HFFc6 (cell line): ENCODE measurements around the gene KSR2. TPM values are rescaled to one million over a fixed set of nuclear protein-coding genes. Genes with fewer than 3 reads are reported as not detected.

Source experiments
- DNase-seq: peaks from one replicate; pipeline ENCODE4 v3.0.0-alpha.2; 2018
- H3K27ac Mint-ChIP-seq: 2 replicates; pipeline ENCODE4 v1.8.0; 2020; ENCODE audit warnings: mild to moderate bottlenecking, mixed read lengths
- H3K27me3 Mint-ChIP-seq: 2 replicates; pipeline ENCODE4 v1.8.0; 2021; ENCODE audit warnings: mild to moderate bottlenecking, moderate library complexity, mixed read lengths; ENCODE audit not compliant: insufficient read depth
- H3K36me3 Mint-ChIP-seq: 2 replicates; pipeline ENCODE4 v1.8.0; 2021; ENCODE audit warnings: low read depth, mixed read lengths
- H3K4me1 Mint-ChIP-seq: 2 replicates; pipeline ENCODE4 v1.8.0; 2020; ENCODE audit warnings: low read depth, mixed read lengths
- H3K4me3 Mint-ChIP-seq: 2 replicates; pipeline ENCODE4 v1.8.0; 2020; ENCODE audit warnings: mild to moderate bottlenecking, moderate library complexity, mixed read lengths
- H3K9me3 Mint-ChIP-seq: 2 replicates; pipeline ENCODE4 v1.8.0; 2020; ENCODE audit warnings: mild to moderate bottlenecking, mixed read lengths
- total RNA-seq, 6 experiments: library from RNA; stranded (reverse); fragmentation: NEBNext Ultra II Directional; extraction: Animal tissue kit (Norgen Biotek cat#: 25700); gene quantifications; 2 replicates in 1 of 6; 3 replicates in 5 of 6; pipeline ENCODE4 v1.2.3, GENCODE V29; 2021
- TF ChIP-seq, protein P1 (sequence below): fragments of 200-600 bp; sonication (generic); IDR thresholded peaks from 2 replicates; pipeline ENCODE4 v1.5.0; 2021; ENCODE audit warnings: antibody characterized with exemption, mild to moderate bottlenecking

KSR2 gene
- total RNA-seq, 6 experiments from 2014 or later: 0.09 to 0.22 (median 0.12) TPM; not detected in 2

DNA sequence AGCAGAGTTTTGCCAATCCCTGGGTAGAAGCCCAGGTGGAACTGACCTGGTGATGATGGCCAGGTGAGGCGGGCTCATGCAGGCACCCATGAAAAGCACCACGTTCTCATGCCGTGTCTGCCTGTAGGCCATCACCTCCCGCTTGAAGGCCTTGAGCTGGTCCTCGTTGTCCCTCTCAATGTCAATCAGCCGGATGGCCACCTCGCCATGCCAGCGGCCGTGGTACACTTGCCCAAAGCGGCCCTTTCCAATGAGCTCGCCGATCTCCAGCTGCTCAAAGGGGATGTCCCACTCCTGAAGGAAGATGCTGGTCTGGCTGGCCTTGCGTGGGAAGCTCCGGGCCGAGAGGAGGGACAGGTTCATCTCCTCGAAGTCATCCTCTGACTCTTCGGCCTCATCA, 444.0 kb downstream of the KSR2 start:
- H3K4me3 Mint-ChIP-seq: no peak overlapping the region
- peaks cover 45% of the 10 kb centered on the region for H3K9me3 Mint-ChIP-seq
- no peaks in the 10 kb centered on the region; the same call in 1 of the 2 replicates for H3K27me3 Mint-ChIP-seq
- no peak overlapping the region for H3K27ac Mint-ChIP-seq
- H3K36me3 Mint-ChIP-seq: no peaks in the 10 kb centered on the region
- TF ChIP-seq, protein P1, sequence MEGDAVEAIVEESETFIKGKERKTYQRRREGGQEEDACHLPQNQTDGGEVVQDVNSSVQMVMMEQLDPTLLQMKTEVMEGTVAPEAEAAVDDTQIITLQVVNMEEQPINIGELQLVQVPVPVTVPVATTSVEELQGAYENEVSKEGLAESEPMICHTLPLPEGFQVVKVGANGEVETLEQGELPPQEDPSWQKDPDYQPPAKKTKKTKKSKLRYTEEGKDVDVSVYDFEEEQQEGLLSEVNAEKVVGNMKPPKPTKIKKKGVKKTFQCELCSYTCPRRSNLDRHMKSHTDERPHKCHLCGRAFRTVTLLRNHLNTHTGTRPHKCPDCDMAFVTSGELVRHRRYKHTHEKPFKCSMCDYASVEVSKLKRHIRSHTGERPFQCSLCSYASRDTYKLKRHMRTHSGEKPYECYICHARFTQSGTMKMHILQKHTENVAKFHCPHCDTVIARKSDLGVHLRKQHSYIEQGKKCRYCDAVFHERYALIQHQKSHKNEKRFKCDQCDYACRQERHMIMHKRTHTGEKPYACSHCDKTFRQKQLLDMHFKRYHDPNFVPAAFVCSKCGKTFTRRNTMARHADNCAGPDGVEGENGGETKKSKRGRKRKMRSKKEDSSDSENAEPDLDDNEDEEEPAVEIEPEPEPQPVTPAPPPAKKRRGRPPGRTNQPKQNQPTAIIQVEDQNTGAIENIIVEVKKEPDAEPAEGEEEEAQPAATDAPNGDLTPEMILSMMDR: no peak
- no peak for DNase-seq
- no peaks in the 10 kb centered on the region for H3K4me1 Mint-ChIP-seq

DNA sequence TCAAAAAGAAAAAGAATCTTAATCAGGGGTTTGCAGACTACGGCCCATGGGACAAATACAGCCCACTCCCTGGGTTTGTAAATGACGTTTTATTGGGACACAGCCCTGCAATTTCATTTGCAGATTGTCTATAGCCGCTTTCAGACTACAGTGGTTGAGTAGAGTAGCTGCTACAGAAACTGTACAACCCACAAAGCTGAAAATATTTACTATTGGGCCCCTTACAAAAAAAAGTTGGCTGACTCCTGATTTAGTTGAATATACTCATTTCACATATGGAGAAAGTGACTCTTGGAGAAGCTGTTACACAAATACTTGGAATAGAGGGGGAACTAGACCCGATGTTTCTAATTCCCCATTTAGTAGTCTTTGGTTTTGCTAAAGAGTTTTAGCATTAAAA, 444.8 kb downstream of the KSR2 start:
- Mint-ChIP-seq H3K4me1 (no peaks in the 10 kb centered on the region), H3K27me3 (no peaks in the 10 kb centered on the region; the same call in 1 of the 2 replicates), H3K9me3 (peaks cover 51% of the 10 kb centered on the region), H3K4me3 (no peak overlapping the region), H3K27ac (no peak overlapping the region), H3K36me3 (0 out of 2 replicates have a peak, but pooled peaks cover 5% of the 10 kb centered on the region)
- TF ChIP-seq, protein P1: no peak
- DNase-seq: no peak

DNA sequence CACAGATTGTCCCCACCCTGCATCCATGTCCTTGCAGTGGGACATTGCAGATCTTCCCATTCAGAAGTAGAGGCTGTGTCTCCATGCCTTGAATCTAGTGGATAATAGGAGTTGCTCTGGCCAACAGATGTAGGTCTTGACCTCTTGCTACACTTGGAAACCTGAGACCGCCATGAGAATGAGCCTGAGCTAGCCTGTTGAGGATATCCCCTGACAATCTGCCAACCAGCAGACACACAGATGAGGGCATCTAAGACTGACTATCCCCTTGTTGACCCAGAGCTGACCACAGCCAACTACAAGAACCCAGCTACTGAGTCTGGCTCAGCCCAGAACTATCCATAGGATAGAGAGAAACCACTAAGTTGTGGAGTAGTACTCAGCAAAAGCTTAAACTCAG, 446.2 kb downstream of the KSR2 start:
- TF ChIP-seq, protein P1: no peak
- 0 out of 2 replicates have a peak, but pooled peaks cover 9% of the 10 kb centered on the region for H3K36me3 Mint-ChIP-seq
- no peaks in the 10 kb centered on the region; the same call in 1 of the 2 replicates for H3K27me3 Mint-ChIP-seq
- no peak for DNase-seq
- no peaks in the 10 kb centered on the region for H3K4me1 Mint-ChIP-seq
- H3K27ac Mint-ChIP-seq: no peak overlapping the region
- peaks cover 53% of the 10 kb centered on the region for H3K9me3 Mint-ChIP-seq
- H3K4me3 Mint-ChIP-seq: no peak overlapping the region

DNA sequence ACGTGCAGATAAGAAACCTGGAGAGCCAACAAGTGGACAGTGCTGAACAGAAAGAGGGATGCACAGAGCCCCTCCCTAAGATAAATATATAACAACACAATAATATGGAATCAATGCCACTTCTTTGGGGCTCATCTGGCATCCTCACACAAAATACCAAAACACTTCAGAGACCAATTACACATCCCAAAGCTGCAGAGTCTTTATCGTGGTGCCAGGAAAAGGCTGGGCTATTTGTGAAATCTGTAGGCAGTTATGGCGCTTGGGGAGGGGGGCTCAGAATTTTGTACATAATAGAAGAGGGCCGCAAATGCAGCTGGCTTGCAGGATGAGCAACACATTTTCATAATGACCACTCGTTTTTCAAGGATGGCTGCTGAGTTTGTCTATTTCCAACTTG, 446.9 kb downstream of the KSR2 start:
- no peaks in the 10 kb centered on the region; the same call in 1 of the 2 replicates for H3K27me3 Mint-ChIP-seq

DNA sequence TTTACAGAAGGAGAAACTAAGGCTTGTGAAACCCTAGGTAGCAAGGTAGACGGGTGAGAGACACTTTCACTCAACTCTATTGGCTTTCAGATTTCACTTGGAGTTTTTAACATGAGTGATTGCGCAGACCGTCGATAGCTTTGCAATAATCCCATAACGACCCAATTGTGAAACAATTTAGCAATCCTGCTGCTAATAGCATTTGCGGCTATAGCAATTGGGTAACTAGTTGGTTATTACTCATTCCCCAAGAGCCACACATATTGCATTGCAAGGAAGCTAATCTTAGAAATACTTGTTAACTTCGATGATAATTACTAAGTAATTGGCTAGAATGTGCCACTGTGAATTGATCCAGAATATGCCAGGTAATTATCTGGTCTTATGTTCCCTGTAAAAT, 447.4 kb downstream of the KSR2 start:
- H3K27ac Mint-ChIP-seq: no peak overlapping the region
- no peak for DNase-seq

More for the DNA sequence above, 446.9 kb downstream of the KSR2 start:
- Mint-ChIP-seq H3K9me3 (peaks cover 52% of the 10 kb centered on the region), H3K4me3 (no peak overlapping the region), H3K4me1 (no peaks in the 10 kb centered on the region), H3K27ac (no peak overlapping the region), H3K36me3 (0 out of 2 replicates have a peak, but pooled peaks cover 9% of the 10 kb centered on the region)
- TF ChIP-seq, protein P1: no peak
- no peak for DNase-seq

More for the DNA sequence above, 447.4 kb downstream of the KSR2 start:
- H3K4me3 Mint-ChIP-seq: no peak overlapping the region
- no peaks in the 10 kb centered on the region for H3K4me1 Mint-ChIP-seq
- H3K9me3 Mint-ChIP-seq: peaks cover 49% of the 10 kb centered on the region
- 0 out of 2 replicates have a peak, but pooled peaks cover 9% of the 10 kb centered on the region for H3K36me3 Mint-ChIP-seq
- H3K27me3 Mint-ChIP-seq: no peaks in the 10 kb centered on the region; the same call in 1 of the 2 replicates
- TF ChIP-seq, protein P1: no peak
